Stimulated activated CD4-positive, alpha-beta T cell treated with anti-CD3 and anti-CD28 coated beads, Interleukin-1b, Interleukin-23, amount 100 ng/mL, for 48 hours (primary cell): ENCODE data around the gene MMUT.
A peak's percentile ranks its signal among the peaks of the same experiment; 100 is the strongest.
"Not testable (repeated sequence)": the region's sequence is repeated elsewhere in the genome, so short reads cannot be mapped to it uniquely, and the experiment has no call there.

ENCODE experiments used
- DNase-seq: peaks from one replicate; pipeline ENCODE4 v3.0.0-alpha.2; 2020

The MMUT gene

DNA sequence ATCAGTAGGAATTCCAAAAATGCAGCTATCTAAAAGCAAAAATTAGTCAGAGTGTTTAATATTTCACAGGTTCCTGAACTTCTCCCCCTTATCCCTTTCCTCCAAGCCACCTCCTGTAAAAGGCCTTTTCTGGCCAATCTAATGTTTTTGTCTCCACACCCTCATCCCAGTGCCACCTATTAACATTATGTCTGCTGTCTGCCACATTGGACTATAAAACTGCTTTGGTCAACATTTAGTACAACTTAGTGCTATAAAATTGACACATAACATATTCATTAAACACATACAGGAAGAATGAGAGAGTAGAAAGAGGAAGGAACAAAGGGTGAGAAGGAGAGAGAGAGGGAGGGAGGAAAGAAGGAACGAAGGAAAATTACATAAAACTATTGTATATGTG is 47.7 kb downstream of the MMUT start:
- no peak for DNase-seq

DNA sequence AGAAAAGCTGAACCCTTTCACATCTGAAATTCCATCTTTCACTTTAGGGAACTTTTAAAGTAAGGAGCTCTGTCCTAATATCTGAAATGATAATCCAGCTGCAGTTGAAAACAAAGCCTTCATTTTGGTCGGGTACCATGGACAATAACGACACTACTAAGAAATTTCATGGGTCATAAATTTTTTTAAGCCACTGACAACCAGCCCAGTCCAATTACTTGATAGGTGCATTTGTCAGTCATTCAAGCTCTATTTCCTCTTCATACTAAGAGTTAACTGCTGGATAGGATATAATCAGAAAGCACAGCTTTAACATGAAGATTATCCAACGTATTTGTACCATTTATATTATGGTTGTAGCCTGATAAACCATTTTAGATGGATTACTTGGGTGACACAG is 52.5 kb downstream of the MMUT start:
- no peak for DNase-seq

DNA sequence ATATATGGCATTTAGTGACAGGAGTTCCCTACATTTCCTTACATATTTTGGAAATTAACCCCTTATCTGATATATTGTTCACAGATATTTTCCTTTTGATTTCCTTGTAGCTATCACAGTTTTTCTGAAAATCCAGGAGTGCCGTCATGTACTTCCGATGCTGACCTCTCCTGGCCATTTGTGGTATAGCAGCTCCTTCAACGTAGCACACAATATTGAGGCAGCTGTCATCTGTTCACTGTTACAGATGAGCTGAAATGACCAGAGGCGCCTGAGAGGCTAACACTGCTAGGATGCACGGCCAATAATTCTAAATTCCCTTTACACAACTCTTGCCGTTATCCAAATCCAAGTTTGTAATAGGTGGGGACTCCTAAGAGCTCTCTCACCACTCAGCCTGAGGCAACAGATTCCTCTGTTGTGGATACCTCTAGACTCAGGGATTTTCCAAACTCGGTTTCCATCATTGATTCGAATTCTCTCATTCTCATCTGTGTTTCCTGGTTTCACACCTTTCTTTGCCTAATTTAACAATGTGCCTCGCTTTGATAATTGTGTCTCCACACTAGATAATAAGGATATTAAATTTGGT is 53.0 kb downstream of the MMUT start:
- DNase-seq: peak; percentile 55

DNA sequence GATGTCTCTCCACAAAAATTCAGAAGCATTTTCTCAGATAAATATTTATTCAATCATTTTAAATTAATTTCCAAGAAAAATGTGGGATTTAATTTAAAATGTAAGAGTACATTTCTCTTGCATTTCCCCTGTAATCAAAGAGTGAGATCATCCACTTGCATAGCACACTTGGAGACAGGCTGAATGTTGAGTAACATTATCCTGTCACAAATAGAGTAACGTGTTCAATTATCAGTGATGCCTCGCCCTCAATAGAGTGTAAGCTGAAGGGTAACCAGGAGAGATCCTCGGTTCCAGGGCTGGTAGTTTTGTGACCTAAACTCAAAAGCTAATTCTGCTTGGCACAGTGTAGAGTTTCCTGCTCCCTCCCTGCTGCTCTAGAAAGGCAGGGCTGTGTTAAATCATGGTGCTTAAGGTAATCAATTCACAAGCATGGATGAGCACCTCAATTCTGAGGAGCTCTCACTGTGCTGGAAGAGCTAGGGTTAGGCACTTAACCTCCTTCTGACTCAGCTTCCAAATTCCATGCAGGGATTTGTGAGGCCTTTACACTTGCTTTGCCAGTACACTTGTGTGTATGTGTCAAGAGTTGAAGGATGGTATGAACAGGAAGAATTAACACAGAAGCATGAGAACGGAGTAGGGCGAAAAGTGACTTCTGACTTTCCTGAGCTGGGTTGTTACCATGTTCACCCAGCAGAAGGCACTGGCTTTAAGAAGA is 56.6 kb downstream of the MMUT start:
- no peak for DNase-seq

- DNase-seq: no peak
Measured at GRCh38 chr6:49401063-49401462, 62.0 kb downstream of the MMUT start.

DNA sequence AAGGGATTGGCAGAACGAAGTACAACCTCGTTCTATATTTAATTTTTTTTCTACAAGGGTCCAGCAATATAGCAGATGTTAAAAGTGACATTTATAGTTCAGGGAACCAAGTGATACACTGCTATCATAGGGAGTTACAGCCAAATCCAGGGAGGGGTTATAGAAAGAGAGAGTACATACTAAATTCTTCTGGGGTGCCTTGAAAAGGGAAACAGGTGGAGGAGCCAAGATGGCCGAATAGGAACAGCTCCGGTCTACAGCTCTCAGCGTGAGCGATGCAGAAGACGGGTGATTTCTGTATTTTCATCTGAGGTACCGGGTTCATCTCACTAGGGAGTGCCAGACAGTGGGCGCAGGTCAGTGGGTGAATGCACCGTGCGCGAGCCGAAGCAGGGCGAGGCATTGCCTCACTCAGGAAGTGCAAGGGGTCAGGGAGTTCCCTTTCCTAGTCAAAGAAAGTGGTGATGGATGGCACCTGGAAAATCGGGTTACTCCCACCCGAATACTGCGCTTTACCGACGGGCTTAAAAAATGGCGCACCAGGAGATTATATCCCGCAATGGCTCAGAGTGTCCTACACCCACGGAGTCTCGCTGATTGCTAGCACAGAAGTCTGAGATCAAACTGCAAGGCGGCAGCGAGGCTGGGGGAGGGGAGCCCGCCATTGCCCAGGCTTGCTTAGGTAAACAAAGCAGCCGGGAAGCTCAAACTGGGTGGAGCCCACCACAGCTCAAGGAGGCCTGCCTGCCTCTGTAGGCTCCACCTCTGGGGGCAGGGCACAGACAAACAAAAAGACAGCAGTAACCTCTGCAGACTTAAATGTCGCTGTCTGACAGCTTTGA is 76.2 kb downstream of the MMUT start:
- DNase-seq: not testable (repeated sequence)

DNA sequence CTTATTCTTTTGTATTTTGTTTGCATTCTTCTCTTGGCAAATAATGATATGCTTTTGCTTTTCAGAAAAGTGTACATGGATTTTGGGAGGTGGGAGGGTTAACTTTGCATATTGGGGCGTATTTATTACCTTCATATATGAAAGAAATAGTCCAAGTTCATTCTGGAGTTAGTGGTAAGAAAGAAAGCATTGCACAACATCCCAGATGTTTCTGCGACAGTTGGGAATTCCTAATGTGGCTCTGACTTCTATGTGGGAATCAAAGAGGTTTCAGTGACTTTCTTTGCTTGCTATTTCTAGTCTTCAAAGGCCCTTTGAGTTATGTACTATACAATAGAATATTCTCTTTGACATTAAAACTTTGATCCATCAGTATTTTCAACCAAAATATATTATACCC is 78.1 kb downstream of the MMUT start:
- DNase-seq: no peak
